Measurements from ENCODE around the gene SLC9A7. TPM values are rescaled to one million over a fixed set of nuclear protein-coding genes. Genes with fewer than 3 reads are reported as not detected.

SLC9A7 gene
- total and polyA plus RNA-seq, 2 donors (not counting 1 experiment from before 2014, with no cell fraction given): 13.9 to 47.7 TPM

DNA sequence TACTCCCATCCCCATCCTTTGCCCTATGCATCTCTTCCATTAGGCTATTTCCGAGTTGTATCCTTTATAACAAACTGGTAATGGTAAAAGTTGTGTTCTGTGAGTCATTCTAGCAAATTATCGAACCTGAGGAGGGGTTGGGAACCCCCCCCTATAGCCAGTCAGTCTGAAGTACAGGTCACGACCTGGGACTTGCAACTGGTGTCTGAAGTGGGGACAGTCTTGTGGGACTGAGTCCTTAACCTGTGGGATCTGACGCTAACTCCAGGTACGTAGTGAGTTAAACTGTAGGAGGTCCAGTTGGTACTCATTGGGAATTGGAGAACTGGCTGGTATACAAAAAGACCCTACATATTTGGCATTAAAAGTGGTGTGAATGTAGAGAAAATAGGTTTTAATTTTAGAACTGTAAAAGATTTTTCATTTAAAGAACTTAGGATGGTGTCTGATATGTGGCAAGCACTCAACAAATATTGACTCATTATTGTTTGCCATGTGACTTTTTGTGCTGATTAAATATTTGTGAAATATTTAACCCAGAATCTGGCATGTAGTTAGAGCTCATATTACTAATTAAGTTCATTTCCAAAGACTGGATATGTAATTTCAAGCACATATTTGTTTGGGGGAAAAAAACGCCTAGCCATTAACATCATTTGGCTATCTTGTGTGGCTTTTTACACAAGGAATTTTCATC, 134.7 kb downstream of the SLC9A7 start:
- peaks cover 2% of the 10 kb centered on the region for H3K36me3 ChIP-seq (ENCODE audit: control insufficient read depth, insufficient read depth, low read length)
- no peak overlapping the region for H3K4me3 ChIP-seq (replicated peaks in 1 of 4; ENCODE audit: control extremely low read depth in 1 of 4, insufficient read depth in 1 of 4, low read depth in 3 of 4, low read length in 4 of 4)
- H3K9me3 ChIP-seq (ENCODE audit: control insufficient read depth, insufficient read depth, low read depth, low read length): no peaks in the 10 kb centered on the region
- no peak overlapping the region for H3K4me2 ChIP-seq (ENCODE audit: extremely low read depth, insufficient read depth, low read length)
- peaks cover 14% of the 10 kb centered on the region for H3K4me1 ChIP-seq (ENCODE audit: control insufficient read depth, extremely low read depth, insufficient read depth, low read length)
- no peak for DNase-seq (ENCODE audit: low read depth in 2 of 2)
- no peak for TF ChIP-seq EZH2 (IDR thresholded peaks at IDR 0.05; ENCODE audit: low read length, missing control alignments)
- TF ChIP-seq, protein P1, sequence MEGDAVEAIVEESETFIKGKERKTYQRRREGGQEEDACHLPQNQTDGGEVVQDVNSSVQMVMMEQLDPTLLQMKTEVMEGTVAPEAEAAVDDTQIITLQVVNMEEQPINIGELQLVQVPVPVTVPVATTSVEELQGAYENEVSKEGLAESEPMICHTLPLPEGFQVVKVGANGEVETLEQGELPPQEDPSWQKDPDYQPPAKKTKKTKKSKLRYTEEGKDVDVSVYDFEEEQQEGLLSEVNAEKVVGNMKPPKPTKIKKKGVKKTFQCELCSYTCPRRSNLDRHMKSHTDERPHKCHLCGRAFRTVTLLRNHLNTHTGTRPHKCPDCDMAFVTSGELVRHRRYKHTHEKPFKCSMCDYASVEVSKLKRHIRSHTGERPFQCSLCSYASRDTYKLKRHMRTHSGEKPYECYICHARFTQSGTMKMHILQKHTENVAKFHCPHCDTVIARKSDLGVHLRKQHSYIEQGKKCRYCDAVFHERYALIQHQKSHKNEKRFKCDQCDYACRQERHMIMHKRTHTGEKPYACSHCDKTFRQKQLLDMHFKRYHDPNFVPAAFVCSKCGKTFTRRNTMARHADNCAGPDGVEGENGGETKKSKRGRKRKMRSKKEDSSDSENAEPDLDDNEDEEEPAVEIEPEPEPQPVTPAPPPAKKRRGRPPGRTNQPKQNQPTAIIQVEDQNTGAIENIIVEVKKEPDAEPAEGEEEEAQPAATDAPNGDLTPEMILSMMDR (conservative IDR thresholded peaks at IDR 0.05 in 1 of 2, IDR thresholded peaks at IDR 0.05 in 1 of 2; ENCODE audit: low read depth in 1 of 2, low read length in 2 of 2): no peak
- no peak overlapping the region for H3K27ac ChIP-seq (ENCODE audit: insufficient read depth, low read length)
- no peaks in the 10 kb centered on the region for H4K20me1 ChIP-seq (ENCODE audit: control insufficient read depth, extremely low read depth, insufficient read depth, low read length)
- no peak overlapping the region for H3K9ac ChIP-seq (ENCODE audit: insufficient read depth, low read length)
- H2AFZ ChIP-seq (ENCODE audit: low read length): no peak overlapping the region
- H3K79me2 ChIP-seq (ENCODE audit: control insufficient read depth, insufficient read depth, low read length): no peaks in the 10 kb centered on the region
- no peaks in the 10 kb centered on the region for H3K27me3 ChIP-seq (ENCODE audit: control insufficient read depth, insufficient read depth, low read length)

DNA sequence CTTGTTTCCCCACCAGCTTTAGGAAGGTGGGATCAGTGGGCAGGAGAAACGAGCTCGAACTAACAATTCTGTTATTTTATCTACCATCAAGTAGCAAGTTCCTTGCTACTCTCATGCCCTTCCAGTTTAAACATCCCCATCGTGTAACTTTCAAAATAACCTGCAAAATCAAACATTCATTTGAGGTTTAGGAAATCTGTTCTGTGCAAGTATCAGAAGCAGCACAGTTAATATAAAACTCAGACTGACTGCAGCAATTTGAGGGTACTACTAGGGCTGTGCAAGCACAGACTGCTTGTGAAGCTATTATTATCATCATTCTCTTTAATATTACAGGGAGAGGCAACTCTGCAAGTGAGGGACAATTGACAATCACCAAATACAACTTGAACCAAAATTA, 137.3 kb downstream of the SLC9A7 start:
- H3K4me2 ChIP-seq (ENCODE audit: extremely low read depth, insufficient read depth, low read length): no peak overlapping the region
- H3K9ac ChIP-seq (ENCODE audit: insufficient read depth, low read length): no peak overlapping the region
- H3K4me1 ChIP-seq (ENCODE audit: control insufficient read depth, extremely low read depth, insufficient read depth, low read length): no peaks in the 10 kb centered on the region
- DNase-seq (ENCODE audit: low read depth in 2 of 2): no peak
- TF ChIP-seq, protein P1 (conservative IDR thresholded peaks at IDR 0.05 in 1 of 2, IDR thresholded peaks at IDR 0.05 in 1 of 2; ENCODE audit: low read depth in 1 of 2, low read length in 2 of 2): no peak
- no peak for TF ChIP-seq EZH2 (IDR thresholded peaks at IDR 0.05; ENCODE audit: low read length, missing control alignments)
- no peaks in the 10 kb centered on the region for H3K79me2 ChIP-seq (ENCODE audit: control insufficient read depth, insufficient read depth, low read length)
- H3K27me3 ChIP-seq (ENCODE audit: control insufficient read depth, insufficient read depth, low read length): no peaks in the 10 kb centered on the region
- H3K27ac ChIP-seq (ENCODE audit: insufficient read depth, low read length): no peak overlapping the region
- no peaks in the 10 kb centered on the region for H3K9me3 ChIP-seq (ENCODE audit: control insufficient read depth, insufficient read depth, low read depth, low read length)
- no peak overlapping the region for H2AFZ ChIP-seq (ENCODE audit: low read length)
- peaks cover 2% of the 10 kb centered on the region for H3K36me3 ChIP-seq (ENCODE audit: control insufficient read depth, insufficient read depth, low read length)
- no peaks in the 10 kb centered on the region for H4K20me1 ChIP-seq (ENCODE audit: control insufficient read depth, extremely low read depth, insufficient read depth, low read length)
- no peak overlapping the region for H3K4me3 ChIP-seq (replicated peaks in 1 of 4; ENCODE audit: control extremely low read depth in 1 of 4, insufficient read depth in 1 of 4, low read depth in 3 of 4, low read length in 4 of 4)

DNA sequence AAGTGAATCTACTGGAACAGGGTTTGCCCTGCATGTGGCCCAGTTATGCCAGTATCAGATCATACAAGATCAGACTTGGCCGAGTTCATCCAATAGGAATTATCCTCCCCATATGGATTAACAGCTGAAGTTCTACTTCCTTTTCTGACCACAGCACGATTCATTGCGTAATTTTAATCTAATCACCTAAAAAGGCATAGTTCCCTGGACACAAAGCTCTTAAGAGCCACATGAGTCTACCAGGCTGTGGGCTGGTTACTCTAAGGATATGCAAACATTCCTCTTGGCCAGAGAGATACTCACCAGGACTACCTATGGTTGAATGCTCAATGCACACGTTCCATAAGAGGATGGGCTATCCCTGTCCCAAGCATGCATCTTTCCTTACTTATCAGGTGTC, 138.4 kb downstream of the SLC9A7 start:
- no peaks in the 10 kb centered on the region for H3K9me3 ChIP-seq (ENCODE audit: control insufficient read depth, insufficient read depth, low read depth, low read length)
- no peaks in the 10 kb centered on the region for H4K20me1 ChIP-seq (ENCODE audit: control insufficient read depth, extremely low read depth, insufficient read depth, low read length)
- DNase-seq (ENCODE audit: low read depth in 2 of 2): peak in 1 of 2 donors; percentile 30

More for the DNA sequence above, 138.4 kb downstream of the SLC9A7 start:
- Histone ChIP-seq H3K9ac (ENCODE audit: insufficient read depth, low read length) (no peak overlapping the region), H2AFZ (ENCODE audit: low read length) (no peak overlapping the region), H3K36me3 (ENCODE audit: control insufficient read depth, insufficient read depth, low read length) (peaks cover 2% of the 10 kb centered on the region), H3K79me2 (ENCODE audit: control insufficient read depth, insufficient read depth, low read length) (no peaks in the 10 kb centered on the region), H3K4me2 (ENCODE audit: extremely low read depth, insufficient read depth, low read length) (no peak overlapping the region), H3K27me3 (ENCODE audit: control insufficient read depth, insufficient read depth, low read length) (no peaks in the 10 kb centered on the region), H3K4me3 (replicated peaks in 1 of 4; ENCODE audit: control extremely low read depth in 1 of 4, insufficient read depth in 1 of 4, low read depth in 3 of 4, low read length in 4 of 4) (no peak overlapping the region), H3K27ac (ENCODE audit: insufficient read depth, low read length) (no peak overlapping the region), H3K4me1 (ENCODE audit: control insufficient read depth, extremely low read depth, insufficient read depth, low read length) (no peaks in the 10 kb centered on the region)
- TF ChIP-seq, protein P1 (conservative IDR thresholded peaks at IDR 0.05 in 1 of 2, IDR thresholded peaks at IDR 0.05 in 1 of 2; ENCODE audit: low read depth in 1 of 2, low read length in 2 of 2): no peak
- TF ChIP-seq EZH2 (IDR thresholded peaks at IDR 0.05; ENCODE audit: low read length, missing control alignments): no peak
